ENCODE results near the gene CMBL. TPM values are rescaled to one million over a fixed set of nuclear protein-coding genes. Genes with fewer than 3 reads are reported as not detected.

The CMBL gene
- total RNA-seq, 1 donor, result 9.0 TPM

DNA sequence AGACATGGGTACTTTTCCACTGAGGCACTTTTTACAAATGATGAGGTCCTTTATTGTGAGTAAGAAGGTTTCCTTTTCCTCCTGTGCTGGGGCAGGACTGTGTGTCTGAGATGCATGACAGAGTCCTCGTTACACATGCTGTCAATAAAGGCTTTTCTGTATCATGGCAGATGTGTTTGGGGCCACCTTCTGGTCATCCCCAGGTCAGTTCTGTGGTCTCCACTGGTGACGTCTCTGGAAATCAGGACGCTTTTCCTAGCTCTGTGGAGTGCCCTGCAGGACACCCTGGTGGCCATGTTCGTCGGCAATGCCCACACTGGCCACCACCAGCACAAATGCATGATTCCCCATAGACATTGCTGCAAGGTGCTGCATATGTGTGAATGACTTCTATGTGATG is 2.8 kb downstream of the CMBL start:
- H3K36me3 ChIP-seq (ENCODE audit: insufficient read depth, low read length), result no peaks in the 10 kb centered on the region
- peaks cover 6% of the 10 kb centered on the region for H3K79me2 ChIP-seq (ENCODE audit: insufficient read depth, low read length)
- H4K20me1 ChIP-seq (ENCODE audit: insufficient read depth, low read length), result peaks cover 2% of the 10 kb centered on the region
- H3K4me1 ChIP-seq (ENCODE audit: insufficient read depth, low read length), result peaks cover 6% of the 10 kb centered on the region
- DNase-seq (ENCODE audit: insufficient read length, low spot score, missing footprints), result no peak
- H2AFZ ChIP-seq (ENCODE audit: low read length), result no peak overlapping the region
- no peak overlapping the region for H3K4me2 ChIP-seq (ENCODE audit: insufficient read depth, low read length)
- no peaks in the 10 kb centered on the region for H3K9me3 ChIP-seq (ENCODE audit: low read depth, low read length)
- no peak overlapping the region for H3K4me3 ChIP-seq (ENCODE audit: insufficient read depth, low read length)
- no peak overlapping the region for H3K27ac ChIP-seq (ENCODE audit: low read depth, low read length)
- TF ChIP-seq, protein P1, sequence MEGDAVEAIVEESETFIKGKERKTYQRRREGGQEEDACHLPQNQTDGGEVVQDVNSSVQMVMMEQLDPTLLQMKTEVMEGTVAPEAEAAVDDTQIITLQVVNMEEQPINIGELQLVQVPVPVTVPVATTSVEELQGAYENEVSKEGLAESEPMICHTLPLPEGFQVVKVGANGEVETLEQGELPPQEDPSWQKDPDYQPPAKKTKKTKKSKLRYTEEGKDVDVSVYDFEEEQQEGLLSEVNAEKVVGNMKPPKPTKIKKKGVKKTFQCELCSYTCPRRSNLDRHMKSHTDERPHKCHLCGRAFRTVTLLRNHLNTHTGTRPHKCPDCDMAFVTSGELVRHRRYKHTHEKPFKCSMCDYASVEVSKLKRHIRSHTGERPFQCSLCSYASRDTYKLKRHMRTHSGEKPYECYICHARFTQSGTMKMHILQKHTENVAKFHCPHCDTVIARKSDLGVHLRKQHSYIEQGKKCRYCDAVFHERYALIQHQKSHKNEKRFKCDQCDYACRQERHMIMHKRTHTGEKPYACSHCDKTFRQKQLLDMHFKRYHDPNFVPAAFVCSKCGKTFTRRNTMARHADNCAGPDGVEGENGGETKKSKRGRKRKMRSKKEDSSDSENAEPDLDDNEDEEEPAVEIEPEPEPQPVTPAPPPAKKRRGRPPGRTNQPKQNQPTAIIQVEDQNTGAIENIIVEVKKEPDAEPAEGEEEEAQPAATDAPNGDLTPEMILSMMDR (IDR thresholded peaks at IDR 0.05; ENCODE audit: extremely low read depth, low read depth, low read length), result no peak
- H3K27me3 ChIP-seq (ENCODE audit: insufficient read depth, low read length), result no peaks in the 10 kb centered on the region

DNA sequence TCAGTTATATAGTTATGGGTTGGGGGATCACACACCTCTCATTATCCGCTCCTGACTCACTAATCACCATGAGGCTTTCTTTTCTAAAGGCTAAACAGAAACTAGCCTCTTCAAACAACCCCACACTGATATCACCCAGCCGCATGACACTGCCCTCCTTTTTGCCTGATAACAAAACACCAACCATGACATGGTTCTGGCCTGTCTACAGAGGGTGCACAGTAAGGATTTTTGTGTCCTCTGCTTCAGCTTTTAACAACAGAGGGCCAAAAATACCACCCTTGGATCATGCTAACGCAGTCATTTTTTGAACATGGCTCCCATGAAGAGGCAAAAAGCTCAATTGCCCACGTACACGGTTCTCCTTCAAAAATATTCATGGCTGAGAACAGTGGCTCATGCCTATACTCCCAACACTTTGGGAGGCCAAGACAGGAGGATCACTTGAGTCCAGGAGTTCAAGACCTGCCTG is 4.0 kb downstream of the CMBL start:
- TF ChIP-seq, protein P1 (IDR thresholded peaks at IDR 0.05; ENCODE audit: extremely low read depth, low read depth, low read length), result no peak
- H3K4me3 ChIP-seq (ENCODE audit: insufficient read depth, low read length), result no peak overlapping the region
- no peak overlapping the region for H3K27ac ChIP-seq (ENCODE audit: low read depth, low read length)

DNA sequence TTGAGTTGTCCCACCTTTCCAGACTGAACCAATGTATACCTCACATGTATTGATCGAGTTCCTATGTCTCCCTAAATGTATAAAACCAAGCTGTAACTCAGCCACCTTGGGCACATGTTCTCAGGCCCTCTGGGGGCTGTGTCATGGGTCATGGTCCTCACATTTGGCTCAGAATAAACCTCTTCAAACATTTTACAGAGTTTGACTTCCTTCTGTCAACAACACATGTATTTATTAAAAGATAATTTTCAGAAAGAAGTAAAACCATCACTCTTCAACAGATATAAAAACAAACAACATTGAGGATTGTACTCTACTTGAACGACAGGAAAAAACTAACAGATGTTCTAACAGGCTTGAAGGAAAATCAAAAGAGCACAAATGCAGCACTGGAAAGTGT is 4.5 kb downstream of the CMBL start:
- TF ChIP-seq, protein P1 (IDR thresholded peaks at IDR 0.05; ENCODE audit: extremely low read depth, low read depth, low read length), result no peak
- Histone ChIP-seq H4K20me1 (ENCODE audit: insufficient read depth, low read length) (peaks cover 2% of the 10 kb centered on the region), H3K79me2 (ENCODE audit: insufficient read depth, low read length) (peaks cover 6% of the 10 kb centered on the region), H3K27ac (ENCODE audit: low read depth, low read length) (no peak overlapping the region), H3K4me1 (ENCODE audit: insufficient read depth, low read length) (peaks cover 6% of the 10 kb centered on the region), H3K36me3 (ENCODE audit: insufficient read depth, low read length) (no peaks in the 10 kb centered on the region), H2AFZ (ENCODE audit: low read length) (no peak overlapping the region), H3K9me3 (ENCODE audit: low read depth, low read length) (no peaks in the 10 kb centered on the region), H3K27me3 (ENCODE audit: insufficient read depth, low read length) (no peaks in the 10 kb centered on the region), H3K4me3 (ENCODE audit: insufficient read depth, low read length) (no peak overlapping the region), H3K4me2 (ENCODE audit: insufficient read depth, low read length) (no peak overlapping the region)
- DNase-seq (ENCODE audit: insufficient read length, low spot score, missing footprints), result no peak

More for the DNA sequence above, 4.0 kb downstream of the CMBL start:
- no peaks in the 10 kb centered on the region for H3K9me3 ChIP-seq (ENCODE audit: low read depth, low read length)
- no peak overlapping the region for H3K4me2 ChIP-seq (ENCODE audit: insufficient read depth, low read length)
- no peaks in the 10 kb centered on the region for H3K27me3 ChIP-seq (ENCODE audit: insufficient read depth, low read length)
- no peak overlapping the region for H2AFZ ChIP-seq (ENCODE audit: low read length)
- H3K79me2 ChIP-seq (ENCODE audit: insufficient read depth, low read length), result peaks cover 6% of the 10 kb centered on the region
- H3K4me1 ChIP-seq (ENCODE audit: insufficient read depth, low read length), result peaks cover 6% of the 10 kb centered on the region
- peaks cover 2% of the 10 kb centered on the region for H4K20me1 ChIP-seq (ENCODE audit: insufficient read depth, low read length)
- no peaks in the 10 kb centered on the region for H3K36me3 ChIP-seq (ENCODE audit: insufficient read depth, low read length)
- DNase-seq (ENCODE audit: insufficient read length, low spot score, missing footprints), result no peak

DNA sequence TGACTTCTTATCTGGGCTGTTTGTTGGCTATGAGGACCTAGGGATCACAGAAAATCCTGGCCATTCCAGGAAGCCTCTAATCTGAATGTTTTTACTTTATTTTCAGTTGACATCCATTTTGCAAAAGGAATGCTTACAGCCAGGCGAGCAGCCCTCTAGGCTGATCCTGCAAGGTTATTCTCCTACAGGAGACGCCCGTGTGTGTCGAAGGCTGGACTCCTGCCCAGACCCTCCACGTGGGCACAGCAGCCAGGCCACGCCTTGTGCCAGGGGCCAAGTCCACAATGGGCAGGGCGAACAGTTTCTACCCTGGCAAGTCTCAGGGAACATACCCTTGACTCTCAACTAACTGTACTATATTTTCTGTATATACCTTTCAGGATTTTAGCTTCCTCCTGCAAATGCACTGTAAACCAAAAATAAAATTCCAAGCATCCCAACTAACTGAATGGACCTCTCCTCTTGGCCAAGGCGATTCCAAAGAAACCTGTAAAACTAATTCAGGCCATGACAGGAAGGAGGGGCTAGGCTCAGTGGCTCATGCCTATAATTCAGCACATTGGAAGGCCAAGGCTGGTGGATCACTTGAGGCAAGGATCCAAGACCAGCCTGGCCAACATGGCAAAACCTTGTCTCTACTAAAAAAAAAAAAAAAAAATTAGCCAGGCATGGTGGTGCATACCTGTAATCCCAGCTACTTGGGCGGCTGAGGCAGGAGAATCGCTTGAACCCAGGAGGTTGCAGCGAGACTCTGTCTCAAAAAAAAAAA is 5.7 kb downstream of the CMBL start:
- peaks cover 4% of the 10 kb centered on the region for H3K4me1 ChIP-seq (ENCODE audit: insufficient read depth, low read length)
- peaks cover 2% of the 10 kb centered on the region for H4K20me1 ChIP-seq (ENCODE audit: insufficient read depth, low read length)
- no peak overlapping the region for H2AFZ ChIP-seq (ENCODE audit: low read length)
- H3K4me2 ChIP-seq (ENCODE audit: insufficient read depth, low read length), result no peak overlapping the region
- no peak overlapping the region for H3K4me3 ChIP-seq (ENCODE audit: insufficient read depth, low read length)
- TF ChIP-seq, protein P1 (IDR thresholded peaks at IDR 0.05; ENCODE audit: extremely low read depth, low read depth, low read length), result no peak
- H3K9me3 ChIP-seq (ENCODE audit: low read depth, low read length), result no peaks in the 10 kb centered on the region
- H3K27me3 ChIP-seq (ENCODE audit: insufficient read depth, low read length), result no peaks in the 10 kb centered on the region
- DNase-seq (ENCODE audit: insufficient read length, low spot score, missing footprints), result no peak
- H3K79me2 ChIP-seq (ENCODE audit: insufficient read depth, low read length), result peaks cover 6% of the 10 kb centered on the region
- no peak overlapping the region for H3K27ac ChIP-seq (ENCODE audit: low read depth, low read length)
- no peaks in the 10 kb centered on the region for H3K36me3 ChIP-seq (ENCODE audit: insufficient read depth, low read length)

Measured in osteoblast (primary cell).